Measurements from ENCODE around the gene STAC3. TPM values are rescaled to one million over a fixed set of nuclear protein-coding genes. Genes with fewer than 3 reads are reported as not detected.

STAC3 gene
- total and polyA plus RNA-seq, 9 of the 15 experiments (the other 6 are each of a cell fraction or from before 2014, with no cell fraction given) = 0.45 to 6.4 (median 3.3) TPM

- TF ChIP-seq, protein P1, sequence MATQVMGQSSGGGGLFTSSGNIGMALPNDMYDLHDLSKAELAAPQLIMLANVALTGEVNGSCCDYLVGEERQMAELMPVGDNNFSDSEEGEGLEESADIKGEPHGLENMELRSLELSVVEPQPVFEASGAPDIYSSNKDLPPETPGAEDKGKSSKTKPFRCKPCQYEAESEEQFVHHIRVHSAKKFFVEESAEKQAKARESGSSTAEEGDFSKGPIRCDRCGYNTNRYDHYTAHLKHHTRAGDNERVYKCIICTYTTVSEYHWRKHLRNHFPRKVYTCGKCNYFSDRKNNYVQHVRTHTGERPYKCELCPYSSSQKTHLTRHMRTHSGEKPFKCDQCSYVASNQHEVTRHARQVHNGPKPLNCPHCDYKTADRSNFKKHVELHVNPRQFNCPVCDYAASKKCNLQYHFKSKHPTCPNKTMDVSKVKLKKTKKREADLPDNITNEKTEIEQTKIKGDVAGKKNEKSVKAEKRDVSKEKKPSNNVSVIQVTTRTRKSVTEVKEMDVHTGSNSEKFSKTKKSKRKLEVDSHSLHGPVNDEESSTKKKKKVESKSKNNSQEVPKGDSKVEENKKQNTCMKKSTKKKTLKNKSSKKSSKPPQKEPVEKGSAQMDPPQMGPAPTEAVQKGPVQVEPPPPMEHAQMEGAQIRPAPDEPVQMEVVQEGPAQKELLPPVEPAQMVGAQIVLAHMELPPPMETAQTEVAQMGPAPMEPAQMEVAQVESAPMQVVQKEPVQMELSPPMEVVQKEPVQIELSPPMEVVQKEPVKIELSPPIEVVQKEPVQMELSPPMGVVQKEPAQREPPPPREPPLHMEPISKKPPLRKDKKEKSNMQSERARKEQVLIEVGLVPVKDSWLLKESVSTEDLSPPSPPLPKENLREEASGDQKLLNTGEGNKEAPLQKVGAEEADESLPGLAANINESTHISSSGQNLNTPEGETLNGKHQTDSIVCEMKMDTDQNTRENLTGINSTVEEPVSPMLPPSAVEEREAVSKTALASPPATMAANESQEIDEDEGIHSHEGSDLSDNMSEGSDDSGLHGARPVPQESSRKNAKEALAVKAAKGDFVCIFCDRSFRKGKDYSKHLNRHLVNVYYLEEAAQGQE (IDR thresholded peaks at IDR 0.05; ENCODE audit: borderline replicate concordance) = peak; percentile 78
- TF ChIP-seq, protein P1 (CRISPR knock-in tag; IDR thresholded peaks at IDR 0.05; ENCODE audit: low read depth) = no peak
- TF ChIP-seq AFF4 (CRISPR knock-in tag; IDR thresholded peaks at IDR 0.05) (no peak), ZNF384 (IDR thresholded peaks at IDR 0.05; ENCODE audit: low read depth, low read length) (peak; percentile 89)
- TF ChIP-seq, protein P2, sequence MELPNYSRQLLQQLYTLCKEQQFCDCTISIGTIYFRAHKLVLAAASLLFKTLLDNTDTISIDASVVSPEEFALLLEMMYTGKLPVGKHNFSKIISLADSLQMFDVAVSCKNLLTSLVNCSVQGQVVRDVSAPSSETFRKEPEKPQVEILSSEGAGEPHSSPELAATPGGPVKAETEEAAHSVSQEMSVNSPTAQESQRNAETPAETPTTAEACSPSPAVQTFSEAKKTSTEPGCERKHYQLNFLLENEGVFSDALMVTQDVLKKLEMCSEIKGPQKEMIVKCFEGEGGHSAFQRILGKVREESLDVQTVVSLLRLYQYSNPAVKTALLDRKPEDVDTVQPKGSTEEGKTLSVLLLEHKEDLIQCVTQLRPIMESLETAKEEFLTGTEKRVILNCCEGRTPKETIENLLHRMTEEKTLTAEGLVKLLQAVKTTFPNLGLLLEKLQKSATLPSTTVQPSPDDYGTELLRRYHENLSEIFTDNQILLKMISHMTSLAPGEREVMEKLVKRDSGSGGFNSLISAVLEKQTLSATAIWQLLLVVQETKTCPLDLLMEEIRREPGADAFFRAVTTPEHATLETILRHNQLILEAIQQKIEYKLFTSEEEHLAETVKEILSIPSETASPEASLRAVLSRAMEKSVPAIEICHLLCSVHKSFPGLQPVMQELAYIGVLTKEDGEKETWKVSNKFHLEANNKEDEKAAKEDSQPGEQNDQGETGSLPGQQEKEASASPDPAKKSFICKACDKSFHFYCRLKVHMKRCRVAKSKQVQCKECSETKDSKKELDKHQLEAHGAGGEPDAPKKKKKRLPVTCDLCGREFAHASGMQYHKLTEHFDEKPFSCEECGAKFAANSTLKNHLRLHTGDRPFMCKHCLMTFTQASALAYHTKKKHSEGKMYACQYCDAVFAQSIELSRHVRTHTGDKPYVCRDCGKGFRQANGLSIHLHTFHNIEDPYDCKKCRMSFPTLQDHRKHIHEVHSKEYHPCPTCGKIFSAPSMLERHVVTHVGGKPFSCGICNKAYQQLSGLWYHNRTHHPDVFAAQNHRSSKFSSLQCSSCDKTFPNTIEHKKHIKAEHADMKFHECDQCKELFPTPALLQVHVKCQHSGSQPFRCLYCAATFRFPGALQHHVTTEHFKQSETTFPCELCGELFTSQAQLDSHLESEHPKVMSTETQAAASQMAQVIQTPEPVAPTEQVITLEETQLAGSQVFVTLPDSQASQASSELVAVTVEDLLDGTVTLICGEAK (IDR thresholded peaks at IDR 0.05) = peak; percentile 74
- TF ChIP-seq, protein P2 (CRISPR knock-in tag; IDR thresholded peaks at IDR 0.05) = peak; percentile 59; the same call in 1 of the 2 replicates
These were observed 37.8 kb downstream of the STAC3 start (continued) for GRCh38 chr12:57213058-57213715.
